Mesenchymal stem cell (in vitro differentiated cells and primary cell): ENCODE measurements around the gene FBXL15.

Source experiments
- DNase-seq: peaks from one replicate; pipeline ENCODE4 v3.0.0-alpha.2; 2013
- H2AFZ ChIP-seq: one replicate; pipeline ENCODE4 v1.6.1; 2013; ENCODE audit warnings: low read depth, mild to moderate bottlenecking, control low read depth, inconsistent platforms, low read length, moderate library complexity
- H2AK5ac ChIP-seq: 2 replicates; pipeline ENCODE4 v1.6.1; 2013; ENCODE audit warnings: low read length, moderate library complexity, mild to moderate bottlenecking, inconsistent platforms; ENCODE audit not compliant: severe bottlenecking
- H2BK120ac ChIP-seq: one replicate; pipeline ENCODE4 v1.6.1; 2013; ENCODE audit warnings: low read depth, mild to moderate bottlenecking, inconsistent platforms, low read length, moderate library complexity
- H2BK12ac ChIP-seq, 2 experiments: one replicate each; pipeline ENCODE4 v1.6.1; 2013; ENCODE audit warnings: inconsistent platforms in 2 of 2, low read length in 2 of 2, mild to moderate bottlenecking in 2 of 2, moderate library complexity in 2 of 2, control low read depth in 1 of 2
- H2BK15ac ChIP-seq: one replicate; pipeline ENCODE4 v1.6.1; 2013; ENCODE audit warnings: mild to moderate bottlenecking, low read depth, inconsistent platforms; ENCODE audit not compliant: poor library complexity, severe bottlenecking
- H2BK5ac ChIP-seq: 2 replicates; pipeline ENCODE4 v1.6.1; 2013; ENCODE audit warnings: low read depth, mild to moderate bottlenecking, low read length, control low read depth, inconsistent platforms; ENCODE audit not compliant: poor library complexity, severe bottlenecking
- H3K14ac ChIP-seq, 2 experiments: one replicate each; pipeline ENCODE4 v1.6.1; 2013; ENCODE audit warnings: inconsistent platforms in 2 of 2, low read length in 2 of 2, control low read depth in 1 of 2, mild to moderate bottlenecking in 1 of 2, moderate library complexity in 1 of 2
- H3K18ac ChIP-seq, 2 experiments: one replicate each; pipeline ENCODE4 v1.6.1; 2013; ENCODE audit warnings: inconsistent platforms in 2 of 2, low read length in 2 of 2, control low read depth in 1 of 2, low read depth in 1 of 2, mild to moderate bottlenecking in 1 of 2
- H3K23ac ChIP-seq, 2 experiments: one replicate each; pipeline ENCODE4 v1.6.1; 2013; ENCODE audit warnings: inconsistent platforms in 2 of 2, low read length in 2 of 2, mild to moderate bottlenecking in 2 of 2, moderate library complexity in 2 of 2, control low read depth in 1 of 2
- H3K27ac ChIP-seq: 2 replicates; pipeline ENCODE4 v1.5.1; 2013; ENCODE audit warnings: mild to moderate bottlenecking, moderate library complexity, low read length, control low read depth, inconsistent platforms; ENCODE audit not compliant: poor library complexity, severe bottlenecking
- H3K27me3 ChIP-seq, 2 experiments: 2 replicates each; pipeline versions ENCODE4 v1.6.1 to v1.7.0; 2013; ENCODE audit warnings: low read length in 2 of 2, mild to moderate bottlenecking in 2 of 2, moderate library complexity in 2 of 2, control low read depth in 1 of 2, inconsistent platforms in 1 of 2; ENCODE audit not compliant: control insufficient read depth in 1 of 2, insufficient read depth in 1 of 2
- H3K36me3 ChIP-seq, 2 experiments: 2 replicates each; pipeline versions ENCODE4 v1.6.1 to v1.7.0; 2013; ENCODE audit warnings: low read length in 2 of 2, control low read depth in 1 of 2, inconsistent platforms in 1 of 2, low read depth in 1 of 2, mild to moderate bottlenecking in 1 of 2; ENCODE audit not compliant: insufficient read depth in 2 of 2, control insufficient read depth in 1 of 2
- H3K4ac ChIP-seq, 2 experiments: one replicate each; pipeline ENCODE4 v1.6.1; 2013; ENCODE audit warnings: inconsistent platforms in 2 of 2, low read length in 2 of 2, mild to moderate bottlenecking in 2 of 2, moderate library complexity in 2 of 2, control low read depth in 1 of 2, low read depth in 1 of 2
- H3K4me1 ChIP-seq: 2 replicates; pipeline ENCODE4 v1.6.1; 2013; ENCODE audit warnings: low read depth, low read length, control low read depth; ENCODE audit not compliant: control insufficient read depth, insufficient read depth
- H3K4me2 ChIP-seq: 2 replicates; pipeline ENCODE4 v1.6.1; 2013; ENCODE audit warnings: low read length, mild to moderate bottlenecking, inconsistent platforms; ENCODE audit not compliant: poor library complexity, severe bottlenecking
- H3K4me3 ChIP-seq, 2 experiments: 2 replicates each; pipeline versions ENCODE4 v1.5.1 to v1.7.0; 2013; ENCODE audit warnings: low read length in 2 of 2, mild to moderate bottlenecking in 2 of 2, control low read depth in 1 of 2, low read depth in 1 of 2; ENCODE audit not compliant: insufficient read depth in 1 of 2
- H3K79me1 ChIP-seq: replicated peaks from 2 replicates; pipeline ENCODE4 v1.6.1; 2013; ENCODE audit warnings: mild to moderate bottlenecking, control low read depth, low read length, inconsistent platforms; ENCODE audit not compliant: poor library complexity, severe bottlenecking
- H3K9ac ChIP-seq: 2 replicates; pipeline ENCODE4 v1.7.0; 2013; ENCODE audit warnings: mild to moderate bottlenecking, low read length, moderate library complexity
- H3K9me3 ChIP-seq: 2 replicates; pipeline ENCODE4 v1.7.0; 2013; ENCODE audit warnings: mild to moderate bottlenecking, low read length; ENCODE audit not compliant: control insufficient read depth
- H4K8ac ChIP-seq: one replicate; pipeline ENCODE4 v1.6.1; 2013; ENCODE audit warnings: inconsistent platforms, mild to moderate bottlenecking, low read length, moderate library complexity
- H4K91ac ChIP-seq: one replicate; pipeline ENCODE4 v1.6.1; 2013; ENCODE audit warnings: mild to moderate bottlenecking, low read length, inconsistent platforms
- WGBS: methylation state at CpG from one replicate; pipeline ENCODE4 v1.1.7; 2013; ENCODE audit warnings: mixed read lengths; 5-methylcytosine and 5-hydroxymethylcytosine counted together

Gene FBXL15

GRCh38 chr10:102408728-102409603, 11.7 kb upstream of the FBXL15 start:
- Histone ChIP-seq H3K27ac (no peak overlapping the region), H3K36me3 (peaks cover 0 to 6% of the 10 kb centered on the region in 2 experiments), H3K79me1 (no peaks in the 10 kb centered on the region), H3K27me3 (peaks cover 79% of the 10 kb centered on the region in 2 experiments), H3K14ac (no peak overlapping the region), H3K18ac (peak overlapping the region in 1 of 2 experiments; percentile 43), H3K4ac (no peak overlapping the region), H3K23ac (no peak overlapping the region), H4K8ac (no peak overlapping the region), H4K91ac (no peak overlapping the region), H3K9ac (no peak overlapping the region), H2BK5ac (no peak overlapping the region), H3K4me1 (peaks cover 19% of the 10 kb centered on the region), H2BK12ac (no peak overlapping the region), H3K9me3 (no peaks in the 10 kb centered on the region), H3K4me2 (peak overlapping the region; percentile 72), H3K4me3 (peak overlapping the region; percentile 34 to 47), H2AK5ac (no peak overlapping the region), H2BK120ac (no peak overlapping the region), H2AFZ (peak overlapping the region; percentile 57), H2BK15ac (no peak overlapping the region)
- WGBS = under 1% methylated on average over 30 of the region's 103 CpGs
- DNase-seq = peak; percentile 54

DNA sequence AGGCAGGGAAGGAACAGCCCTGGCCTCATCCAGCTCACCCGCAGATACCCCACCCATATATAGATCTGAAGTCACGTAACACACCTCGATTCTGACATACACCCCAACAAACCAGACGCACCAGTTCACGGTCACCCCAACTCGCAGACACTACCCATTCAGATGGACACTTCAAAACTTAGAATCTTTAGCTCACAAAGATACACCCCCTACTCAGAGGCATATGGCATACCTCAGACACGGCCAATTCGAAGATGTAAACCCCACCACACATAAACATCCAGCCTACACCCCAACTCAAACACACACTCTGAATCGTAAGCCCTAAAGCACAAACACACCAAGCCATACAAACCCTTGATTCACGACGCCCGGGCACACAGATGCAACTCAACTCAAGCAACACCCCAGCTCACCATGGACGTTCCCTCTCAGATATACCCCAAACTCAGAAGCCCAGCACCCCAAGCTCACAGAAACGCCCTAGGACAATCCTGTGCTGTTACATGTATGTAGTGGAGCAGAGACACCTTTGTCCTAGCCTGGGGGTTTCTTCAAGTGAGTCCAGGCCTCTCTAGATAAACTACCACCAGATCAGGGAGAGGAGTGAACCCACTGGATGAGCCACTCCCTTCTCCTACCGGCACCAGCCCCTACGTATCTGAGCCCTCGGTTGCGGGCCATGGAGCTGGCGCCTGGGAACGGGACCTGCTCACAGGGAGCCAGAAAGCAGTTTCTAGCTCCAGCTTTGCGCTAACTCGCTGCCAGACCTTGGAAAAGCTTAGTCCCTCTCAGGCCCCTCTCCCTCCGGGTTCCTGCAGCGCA, 10.8 kb upstream of the FBXL15 start:
- Histone ChIP-seq H3K14ac (peak overlapping the region in 1 of 2 experiments; percentile 41), H3K4me2 (peak overlapping the region; percentile 72), H3K4me3 (peak overlapping the region in 1 of 2 experiments; percentile 58), H2BK120ac (peak overlapping the region; percentile 57), H2BK15ac (peak overlapping the region; percentile 73), H3K27ac (no peak overlapping the region), H3K4me1 (peaks cover 19% of the 10 kb centered on the region), H3K9me3 (no peaks in the 10 kb centered on the region), H4K91ac (no peak overlapping the region), H3K4ac (peak overlapping the region in 1 of 2 experiments; percentile 64), H2AFZ (peak overlapping the region; percentile 32), H3K18ac (peak overlapping the region; percentile 56 to 76), H3K79me1 (no peaks in the 10 kb centered on the region), H2BK12ac (peak overlapping the region in 1 of 2 experiments; percentile 21), H2BK5ac (no peak overlapping the region), H3K9ac (no peak overlapping the region), H3K36me3 (no peaks in the 10 kb centered on the region), H4K8ac (peak overlapping the region; percentile 89), H3K23ac (peak overlapping the region; percentile 27 to 68), H3K27me3 (peaks cover 88% of the 10 kb centered on the region in 2 experiments), H2AK5ac (no peak overlapping the region)
- peak; percentile 33 for DNase-seq
- 41% methylated on average over 24 of the region's 24 CpGs for WGBS

- peak overlapping the region; percentile 56 to 76 for H3K18ac ChIP-seq
- H3K14ac ChIP-seq = no peak overlapping the region
- peak; percentile 47 for DNase-seq
- H2AFZ ChIP-seq = peak overlapping the region; percentile 32
- peaks cover 90 to 91% of the 10 kb centered on the region in 2 experiments for H3K27me3 ChIP-seq
- H4K8ac ChIP-seq = peak overlapping the region; percentile 89
- no peak overlapping the region for H2AK5ac ChIP-seq
- no peaks in the 10 kb centered on the region for H3K79me1 ChIP-seq
- peak overlapping the region; percentile 57 for H2BK120ac ChIP-seq
- peak overlapping the region; percentile 31 to 58 for H3K4me3 ChIP-seq
- no peak overlapping the region for H3K27ac ChIP-seq
- H2BK5ac ChIP-seq = no peak overlapping the region
- no peaks in the 10 kb centered on the region for H3K36me3 ChIP-seq
- peak overlapping the region; percentile 69 for H3K4me2 ChIP-seq
- H3K4me1 ChIP-seq = peaks cover 19% of the 10 kb centered on the region
- peak overlapping the region in 1 of 2 experiments; percentile 27 for H3K23ac ChIP-seq
- peak overlapping the region; percentile 13 for H4K91ac ChIP-seq
- H2BK12ac ChIP-seq = peak overlapping the region in 1 of 2 experiments; percentile 10
- H2BK15ac ChIP-seq = peak overlapping the region; percentile 73
- no peak overlapping the region for H3K9ac ChIP-seq
- H3K9me3 ChIP-seq = no peaks in the 10 kb centered on the region
- peak overlapping the region in 1 of 2 experiments; percentile 64 for H3K4ac ChIP-seq
- 5% methylated on average over 47 of the region's 48 CpGs for WGBS
Measured at GRCh38 chr10:102410429-102411073, 10.1 kb upstream of the FBXL15 start.
